Occipital lobe (tissue), 2 donors: Measurements from ENCODE around the gene PCDHA5. TPM values are rescaled to one million over a fixed set of nuclear protein-coding genes. Genes with fewer than 3 reads are reported as not detected.
"Not testable (repeated sequence)": the region's sequence is repeated elsewhere in the genome, so short reads cannot be mapped to it uniquely, and the experiment has no call there.

ENCODE experiments used
- DNase-seq: peaks from one replicate; lab custom pipeline; 2025; lab: John Stamatoyannopoulos, UW
- total RNA-seq: library from RNA; depleted of rRNA; stranded (reverse); fragments of >200 nt; gene quantifications from one replicate; pipeline ENCODE4 v1.2.3, GENCODE V29; 2014

Gene PCDHA5
- total RNA-seq: 13.1 TPM

DNA sequence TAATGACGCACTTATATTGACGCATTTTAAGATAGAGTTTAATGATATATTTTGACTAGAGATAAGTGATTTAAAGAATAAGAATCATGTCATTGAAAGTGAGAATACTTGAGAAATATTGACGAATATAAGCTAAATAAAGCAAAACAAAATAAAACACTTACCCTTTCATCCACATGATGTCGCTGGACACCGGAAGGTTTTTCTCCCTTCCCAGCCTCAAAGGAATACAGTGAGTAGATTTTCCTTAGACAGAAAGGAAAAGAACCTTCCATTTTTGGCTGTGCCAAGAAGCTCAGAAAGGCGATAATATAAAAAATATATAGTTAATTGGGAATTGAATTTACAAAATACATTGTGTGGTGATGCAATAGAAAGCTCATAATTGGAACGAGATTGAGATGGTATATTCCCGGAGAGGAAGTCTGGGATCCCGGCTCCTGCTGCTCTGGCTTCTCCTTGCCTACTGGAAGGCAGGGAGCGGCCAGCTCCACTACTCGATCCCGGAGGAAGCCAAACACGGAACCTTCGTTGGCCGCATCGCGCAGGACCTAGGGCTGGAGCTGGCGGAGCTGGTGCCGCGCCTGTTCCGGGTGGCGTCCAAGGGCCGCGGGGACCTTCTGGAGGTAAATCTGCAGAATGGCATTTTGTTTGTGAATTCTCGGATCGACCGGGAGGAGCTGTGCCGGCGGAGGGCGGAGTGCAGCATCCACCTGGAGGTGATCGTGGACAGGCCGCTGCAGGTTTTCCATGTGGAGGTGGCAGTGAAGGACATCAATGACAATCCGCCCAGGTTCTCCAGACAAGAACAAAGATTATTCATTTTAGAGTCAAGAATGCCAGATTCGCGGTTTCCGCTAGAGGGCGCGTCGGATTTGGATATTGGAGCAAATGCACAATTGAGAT is at the start of gene PCDHA5:
Gene PCDHA5 (plus strand): TSS at position 239 of the 906 bp plus-strand sequence.
- DNase-seq: no peak

GRCh38 chr5:140780512-140780911 is 40.9 kb upstream of the PCDHA5 start:
- DNase-seq: no peak

DNA sequence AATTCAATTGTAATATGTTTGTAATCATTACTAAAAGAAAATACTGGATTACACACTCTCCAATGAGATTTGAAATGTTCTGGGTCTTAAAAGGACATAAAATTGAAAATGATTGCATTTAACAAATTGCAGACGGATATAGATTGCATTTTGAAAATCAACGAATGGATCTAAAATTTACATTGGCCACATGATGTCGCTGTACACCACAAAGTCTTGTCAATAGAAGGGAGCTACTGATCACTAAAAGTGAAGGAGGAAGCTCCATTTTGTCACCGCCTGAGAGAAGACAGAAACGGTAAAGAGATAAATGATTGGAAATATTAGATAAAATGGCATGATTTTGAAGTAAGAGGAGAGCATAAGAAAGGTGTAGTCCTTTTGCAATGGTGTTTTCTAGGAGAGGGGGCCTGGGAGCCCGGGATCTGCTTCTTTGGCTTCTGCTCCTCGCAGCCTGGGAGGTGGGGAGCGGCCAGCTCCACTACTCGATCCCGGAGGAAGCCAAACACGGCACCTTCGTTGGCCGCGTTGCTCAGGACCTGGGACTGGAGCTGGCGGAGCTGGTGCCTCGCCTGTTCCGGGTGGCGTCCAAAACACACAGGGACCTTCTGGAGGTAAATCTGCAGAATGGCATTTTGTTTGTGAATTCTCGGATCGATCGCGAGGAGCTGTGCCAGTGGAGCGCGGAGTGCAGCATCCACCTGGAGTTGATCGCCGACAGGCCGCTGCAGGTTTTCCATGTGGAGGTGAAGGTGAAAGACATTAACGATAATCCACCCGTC is 35.3 kb upstream of the PCDHA5 start, which contains the start of gene PCDHA1:
Gene PCDHA1 (plus strand): TSS at position 236 of the 782 bp plus-strand sequence.
- DNase-seq: no peak

- DNase-seq: not testable (repeated sequence)
Observed at GRCh38 chr5:140787422-140787821, 34.0 kb upstream of the PCDHA5 start.

DNA sequence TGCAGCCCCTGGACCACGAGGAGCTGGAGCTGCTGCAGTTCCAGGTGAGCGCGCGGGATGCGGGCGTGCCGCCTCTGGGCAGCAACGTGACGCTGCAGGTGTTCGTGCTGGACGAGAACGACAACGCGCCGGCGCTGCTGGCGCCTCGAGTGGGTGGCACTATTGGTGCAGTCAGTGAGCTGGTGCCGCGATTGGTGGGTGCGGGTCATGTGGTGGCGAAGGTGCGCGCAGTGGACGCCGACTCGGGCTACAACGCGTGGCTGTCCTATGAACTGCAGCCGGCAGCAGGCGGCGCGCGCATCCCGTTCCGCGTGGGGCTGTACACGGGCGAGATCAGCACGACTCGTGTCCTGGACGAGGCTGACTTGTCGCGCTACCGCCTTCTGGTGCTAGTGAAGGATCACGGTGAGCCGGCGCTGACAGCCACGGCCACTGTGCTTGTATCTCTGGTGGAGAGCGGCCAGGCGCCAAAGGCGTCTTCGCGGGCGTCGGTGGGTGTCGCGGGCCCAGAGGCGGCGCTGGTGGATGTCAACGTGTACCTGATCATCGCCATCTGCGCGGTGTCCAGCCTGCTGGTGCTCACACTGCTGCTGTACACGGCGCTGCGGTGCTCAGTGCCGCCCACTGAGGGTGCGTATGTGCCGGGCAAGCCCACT is 33.4 kb upstream of the PCDHA5 start:
- not testable (repeated sequence) for DNase-seq

- no peak for DNase-seq
Observed at GRCh38 chr5:140791089-140791488, 30.3 kb upstream of the PCDHA5 start.

DNA sequence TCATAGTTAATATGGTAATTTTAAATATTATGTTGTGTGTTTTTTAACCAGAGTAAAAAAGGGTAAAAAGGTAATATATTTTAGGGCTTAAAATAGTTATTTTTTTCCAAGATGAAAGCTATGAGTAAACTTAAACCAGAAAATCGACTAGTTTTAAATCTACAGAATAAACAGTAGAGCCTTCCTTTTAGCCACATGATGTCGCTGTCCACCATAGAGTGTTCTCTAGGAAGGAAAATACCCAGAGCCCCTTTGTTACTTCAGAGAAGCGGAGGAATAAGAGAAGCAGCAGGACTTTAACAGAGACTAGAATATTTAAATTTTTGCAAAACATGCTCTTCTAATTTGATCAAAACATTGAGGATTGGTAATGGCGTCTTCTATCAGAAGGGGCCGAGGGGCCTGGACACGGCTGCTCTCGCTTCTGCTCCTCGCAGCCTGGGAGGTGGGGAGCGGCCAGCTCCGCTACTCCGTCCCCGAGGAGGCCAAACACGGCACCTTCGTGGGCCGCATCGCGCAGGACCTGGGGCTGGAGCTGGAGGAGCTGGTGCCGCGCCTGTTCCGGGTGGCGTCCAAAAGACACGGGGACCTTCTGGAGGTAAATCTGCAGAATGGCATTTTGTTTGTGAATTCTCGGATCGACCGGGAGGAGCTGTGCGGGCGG is 26.7 kb upstream of the PCDHA5 start, which contains the start of gene PCDHA2:
Gene PCDHA2 (plus strand): TSS at position 258 of the 664 bp plus-strand sequence.
- no peak for DNase-seq

- no peak for DNase-seq
Observed at GRCh38 chr5:140795259-140795641, 26.2 kb upstream of the PCDHA5 start.

GRCh38 chr5:140796072-140796717 is 25.2 kb upstream of the PCDHA5 start:
- not testable (repeated sequence) for DNase-seq

- no peak for DNase-seq
Observed at GRCh38 chr5:140796718-140797095, 24.7 kb upstream of the PCDHA5 start.

GRCh38 chr5:140800816-140801493 is 20.5 kb upstream of the PCDHA5 start, which contains the start of gene PCDHA3:
TSS of gene PCDHA3 (plus strand) at chr5:140801057.
- DNase-seq: no peak

GRCh38 chr5:140801494-140801841 is 19.9 kb upstream of the PCDHA5 start:
- no peak for DNase-seq

GRCh38 chr5:140802381-140802780 is 19.0 kb upstream of the PCDHA5 start:
- DNase-seq: not testable (repeated sequence)

- DNase-seq: no peak
Observed at GRCh38 chr5:140802781-140803271, 18.6 kb upstream of the PCDHA5 start.

- no peak for DNase-seq
Observed at GRCh38 chr5:140806834-140807775, 14.3 kb upstream of the PCDHA5 start, which contains the start of gene PCDHA4. TSS of gene PCDHA4 (plus strand) at chr5:140807068.

DNA sequence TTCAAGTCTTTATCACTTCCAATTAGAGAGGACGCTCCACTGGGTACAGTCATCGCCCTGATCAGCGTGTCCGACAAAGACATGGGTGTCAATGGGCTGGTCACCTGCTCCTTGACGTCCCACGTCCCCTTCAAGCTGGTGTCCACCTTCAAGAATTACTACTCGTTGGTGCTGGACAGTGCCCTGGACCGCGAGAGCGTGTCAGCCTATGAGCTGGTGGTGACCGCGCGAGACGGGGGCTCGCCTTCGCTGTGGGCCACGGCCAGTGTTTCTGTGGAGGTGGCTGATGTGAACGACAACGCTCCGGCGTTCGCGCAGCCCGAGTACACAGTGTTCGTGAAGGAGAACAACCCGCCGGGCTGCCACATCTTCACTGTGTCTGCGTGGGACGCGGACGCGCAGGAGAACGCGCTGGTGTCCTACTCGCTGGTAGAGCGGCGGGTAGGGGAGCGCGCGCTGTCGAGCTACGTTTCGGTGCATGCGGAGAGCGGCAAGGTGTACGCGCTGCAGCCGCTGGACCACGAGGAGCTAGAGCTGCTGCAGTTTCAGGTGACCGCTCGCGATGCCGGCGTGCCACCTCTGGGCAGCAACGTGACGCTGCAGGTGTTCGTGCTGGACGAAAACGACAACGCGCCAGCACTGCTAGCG is 13.0 kb upstream of the PCDHA5 start:
- DNase-seq: not testable (repeated sequence)

DNA sequence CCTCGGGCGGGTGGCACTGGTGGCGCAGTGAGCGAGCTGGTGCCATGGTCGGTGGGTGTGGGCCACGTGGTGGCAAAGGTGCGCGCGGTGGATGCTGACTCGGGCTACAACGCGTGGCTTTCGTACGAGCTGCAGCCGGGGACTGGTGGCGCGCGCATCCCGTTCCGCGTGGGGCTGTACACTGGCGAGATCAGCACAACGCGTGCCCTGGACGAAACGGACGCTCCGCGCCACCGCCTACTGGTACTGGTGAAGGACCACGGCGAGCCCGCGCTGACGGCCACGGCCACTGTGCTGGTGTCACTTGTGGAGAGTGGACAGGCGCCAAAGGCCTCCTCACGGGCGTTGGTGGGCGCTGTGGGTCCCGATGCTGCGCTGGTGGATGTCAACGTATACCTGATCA is 12.5 kb upstream of the PCDHA5 start:
- no peak for DNase-seq

DNA sequence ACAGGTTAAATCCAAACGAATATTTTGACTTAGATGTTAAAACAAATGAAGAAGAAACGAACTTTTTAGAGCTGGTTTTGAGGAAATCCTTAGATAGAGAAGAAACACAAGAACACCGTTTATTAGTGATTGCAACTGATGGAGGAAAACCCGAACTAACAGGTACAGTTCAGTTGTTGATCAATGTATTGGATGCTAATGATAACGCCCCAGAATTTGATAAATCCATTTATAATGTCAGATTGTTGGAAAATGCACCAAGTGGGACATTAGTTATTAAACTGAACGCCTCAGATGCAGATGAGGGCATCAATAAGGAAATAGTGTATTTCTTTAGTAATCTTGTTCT is 842 bp downstream of the PCDHA5 start:
- no peak for DNase-seq
